HG03039 (cell line): ENCODE results near the gene FXYD7.
"Not testable (repeated sequence)": the region's sequence is repeated elsewhere in the genome, so short reads cannot be mapped to it uniquely, and the experiment has no call there.

ENCODE experiments used
- ATAC-seq: cut with Tn5 transposase; IDR thresholded peaks from one replicate; pipeline ENCODE4 v1.9.1; 2021; ENCODE audit warnings: mild to moderate bottlenecking, moderate library complexity; ENCODE audit not compliant: unreplicated experiment

FXYD7 gene

DNA sequence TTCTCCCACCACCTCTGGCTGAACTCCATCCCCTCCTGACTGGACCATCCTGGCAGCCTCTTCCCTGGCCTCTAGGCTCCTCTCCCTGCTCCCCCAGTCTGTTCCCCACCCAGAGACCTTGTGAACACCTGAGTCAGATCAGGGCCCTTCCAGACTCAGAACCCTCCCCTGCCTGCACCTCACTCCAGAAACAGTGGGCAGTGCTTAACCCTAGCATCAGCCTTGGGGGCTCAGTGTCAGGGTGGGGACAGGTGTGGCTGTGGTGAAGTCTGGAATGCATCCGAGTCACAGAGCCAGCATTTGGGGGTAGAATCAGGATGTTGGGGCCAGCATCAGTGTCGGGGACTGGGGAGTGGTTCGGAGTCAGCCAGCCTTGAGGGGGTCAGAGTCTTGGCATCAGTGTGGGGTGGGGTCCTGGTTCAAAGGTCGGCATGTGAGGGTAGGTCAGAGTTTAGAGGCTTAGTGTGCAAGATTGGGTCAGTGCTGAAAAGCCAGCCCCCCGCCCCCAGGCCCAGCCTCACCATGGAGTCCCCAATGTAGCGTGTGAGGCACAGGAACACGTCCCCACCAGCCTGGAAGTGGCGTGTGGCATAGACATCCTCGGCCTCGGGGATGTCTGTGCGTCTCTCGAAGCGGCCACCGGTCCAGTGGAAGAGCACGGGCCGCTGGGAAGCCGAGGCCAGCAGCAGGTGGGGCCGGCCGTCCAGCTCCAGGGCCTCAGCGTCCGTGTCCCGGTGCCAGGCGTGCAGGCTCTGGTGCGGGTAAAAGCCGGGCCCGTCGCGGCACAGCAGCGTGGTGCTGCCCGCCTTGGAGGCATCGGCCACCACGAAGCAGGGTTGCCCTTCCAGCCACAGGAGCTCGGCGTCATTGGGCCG lies 17.1 kb upstream of the FXYD7 start:
- no peak for ATAC-seq

DNA sequence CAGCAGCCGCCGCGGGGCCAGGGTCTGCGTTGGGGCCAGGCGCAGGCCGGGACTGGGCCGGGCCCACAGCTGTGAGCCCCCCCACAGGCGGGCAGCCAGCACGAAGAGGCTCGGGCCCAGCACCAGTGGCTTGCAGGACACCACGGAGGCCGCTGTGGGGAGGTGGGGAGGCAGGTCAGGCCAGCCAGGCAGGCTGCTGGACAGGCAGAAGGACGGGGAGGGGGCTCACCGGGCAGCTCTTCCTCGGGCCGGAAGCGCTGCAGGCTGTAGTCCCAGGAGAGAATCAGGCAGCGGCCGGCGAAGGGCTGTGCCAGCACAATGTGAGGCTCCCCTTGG lies 16.5 kb upstream of the FXYD7 start:
- ATAC-seq: no peak

DNA sequence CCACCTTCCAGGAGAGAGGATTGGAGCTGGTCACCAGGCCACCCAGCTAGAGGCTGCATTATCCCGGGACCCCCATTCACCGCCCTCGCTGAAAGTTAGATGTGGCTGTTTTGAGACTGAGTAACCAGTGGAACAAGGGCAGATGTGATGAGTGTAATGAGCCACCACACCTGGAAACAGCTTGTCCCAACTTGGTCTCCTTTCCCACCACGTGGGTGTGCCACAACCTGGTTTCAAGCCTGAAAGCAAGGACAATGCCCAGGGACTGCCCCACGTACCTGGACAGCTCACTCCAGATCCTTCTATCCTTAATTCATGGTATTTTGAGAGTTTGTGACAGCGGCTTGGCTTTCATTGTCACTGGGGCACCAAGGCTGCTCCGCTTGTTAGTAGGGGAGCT lies 15.2 kb upstream of the FXYD7 start:
- no peak for ATAC-seq

- ATAC-seq: no peak
Measured at GRCh38 chr19:35128398-35129057, 14.5 kb upstream of the FXYD7 start.

GRCh38 chr19:35129724-35130274 lies 13.3 kb upstream of the FXYD7 start:
- ATAC-seq: not testable (repeated sequence)

DNA sequence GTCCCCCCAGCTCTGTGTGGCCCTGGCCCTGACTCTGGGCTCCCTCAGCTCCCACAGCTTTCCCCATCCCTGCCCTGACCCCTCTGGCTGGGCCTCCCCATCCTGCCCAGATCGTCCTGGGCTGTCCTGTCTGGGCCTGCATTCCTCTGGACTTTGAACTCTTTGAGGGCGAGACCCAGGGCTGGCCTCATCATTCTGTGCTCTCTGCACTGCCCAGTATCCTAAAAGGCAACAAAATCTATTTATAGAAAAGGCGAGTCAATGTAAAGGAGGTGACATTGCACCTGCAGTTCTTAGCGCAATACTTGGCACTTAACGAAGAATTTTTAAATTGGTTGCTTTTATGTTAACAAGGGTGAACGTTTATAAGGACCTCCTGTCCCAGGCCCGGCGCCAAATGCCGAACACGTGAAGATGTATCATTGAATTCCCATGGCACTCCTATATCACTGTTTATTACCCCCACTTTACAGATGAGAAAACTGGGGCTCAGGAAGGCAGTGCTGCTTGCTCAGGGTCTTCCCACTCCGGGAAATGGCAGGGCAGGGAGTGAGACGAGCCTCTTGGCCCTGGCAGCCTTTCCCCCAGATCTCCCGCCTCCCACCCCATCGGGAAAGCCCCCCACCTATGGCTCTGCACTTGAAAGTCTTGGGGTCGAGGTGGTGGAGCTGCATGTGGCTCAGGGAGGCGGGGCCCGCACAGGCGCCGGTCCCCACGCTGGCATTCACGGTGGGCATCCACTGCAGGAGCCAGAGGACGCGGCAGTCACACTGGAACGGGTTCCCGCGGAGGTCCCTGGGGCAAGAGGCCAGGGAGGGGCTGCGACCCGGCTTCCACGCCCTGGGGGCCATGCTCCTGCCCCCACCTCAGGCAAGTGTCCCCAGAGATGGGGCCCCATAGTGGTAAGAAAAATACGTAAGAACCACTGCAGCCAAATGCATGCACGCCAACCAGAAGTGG lies 12.0 kb upstream of the FXYD7 start:
- ATAC-seq: no peak

DNA sequence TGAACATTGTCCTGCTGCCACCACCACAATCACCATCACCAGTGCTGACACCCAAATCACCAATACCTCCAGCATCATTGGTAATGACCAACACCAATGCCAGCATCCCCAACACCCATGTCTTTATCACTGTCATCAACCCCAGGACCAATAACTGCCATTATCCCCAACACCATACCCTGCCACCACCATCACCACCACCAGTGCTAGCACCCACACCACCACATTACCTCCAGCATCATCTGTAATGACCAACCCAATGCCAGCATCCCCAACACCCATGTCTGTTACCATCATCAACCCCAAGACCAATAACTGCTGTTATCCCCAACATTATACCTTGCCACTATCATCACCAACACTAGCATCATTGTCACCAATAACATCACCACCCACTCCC lies 10.8 kb upstream of the FXYD7 start:
- ATAC-seq: no peak

- no peak for ATAC-seq
Measured at GRCh38 chr19:35133826-35134225, 9.2 kb upstream of the FXYD7 start.

- no peak for ATAC-seq
Measured at GRCh38 chr19:35134601-35135242, 8.3 kb upstream of the FXYD7 start, which contains the start of gene LGI4. Gene LGI4, minus strand, starts transcription at chr19:35135059. Its CDS starts 379 bp downstream, at chr19:35134680.

DNA sequence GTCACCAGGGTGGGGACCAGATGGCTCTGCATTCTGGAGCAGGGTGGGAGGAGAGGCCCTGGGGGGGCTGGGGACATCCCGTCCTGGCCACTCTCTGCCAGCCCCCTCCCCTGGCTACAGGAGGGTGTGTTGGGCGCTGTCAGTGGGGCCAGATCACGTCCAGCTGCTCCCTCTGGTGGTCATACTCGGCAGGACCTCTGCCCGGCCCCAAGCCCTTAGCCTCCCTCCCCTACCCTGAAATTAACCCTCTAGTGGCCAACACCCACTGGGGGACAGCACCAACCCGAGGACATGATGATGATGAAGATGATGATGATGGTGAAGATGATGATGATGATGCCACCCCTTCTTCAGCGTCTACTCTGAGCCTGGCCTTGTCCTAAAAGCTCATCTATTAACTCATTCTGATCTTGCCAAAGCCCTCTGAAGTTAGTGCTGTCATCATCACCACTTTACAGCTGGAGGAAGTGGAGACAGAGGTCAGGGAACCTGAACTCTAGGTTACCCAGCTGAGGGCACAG lies 7.6 kb upstream of the FXYD7 start:
- ATAC-seq: no peak

DNA sequence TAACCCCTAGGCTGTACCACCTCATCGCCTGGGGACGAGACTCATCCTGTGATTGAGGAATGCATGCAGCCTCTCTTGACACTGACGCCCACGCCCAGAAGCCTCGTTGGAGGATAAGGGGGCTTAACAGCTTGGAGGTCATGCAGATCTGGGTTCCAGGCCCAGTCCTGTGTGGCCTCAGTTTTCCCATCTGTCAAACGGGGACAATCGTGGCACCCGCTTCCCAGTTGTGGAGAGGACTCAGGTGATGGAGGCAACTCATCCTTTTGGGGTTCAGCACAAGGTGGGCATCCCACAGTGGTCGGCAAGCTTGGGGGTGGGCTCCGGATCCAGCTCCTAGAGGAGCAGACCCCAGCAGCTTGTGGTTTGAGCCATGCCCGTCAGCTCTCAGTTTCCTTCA lies 6.8 kb upstream of the FXYD7 start:
- ATAC-seq: no peak

- no peak for ATAC-seq
Measured at GRCh38 chr19:35136977-35137702, 5.9 kb upstream of the FXYD7 start.

DNA sequence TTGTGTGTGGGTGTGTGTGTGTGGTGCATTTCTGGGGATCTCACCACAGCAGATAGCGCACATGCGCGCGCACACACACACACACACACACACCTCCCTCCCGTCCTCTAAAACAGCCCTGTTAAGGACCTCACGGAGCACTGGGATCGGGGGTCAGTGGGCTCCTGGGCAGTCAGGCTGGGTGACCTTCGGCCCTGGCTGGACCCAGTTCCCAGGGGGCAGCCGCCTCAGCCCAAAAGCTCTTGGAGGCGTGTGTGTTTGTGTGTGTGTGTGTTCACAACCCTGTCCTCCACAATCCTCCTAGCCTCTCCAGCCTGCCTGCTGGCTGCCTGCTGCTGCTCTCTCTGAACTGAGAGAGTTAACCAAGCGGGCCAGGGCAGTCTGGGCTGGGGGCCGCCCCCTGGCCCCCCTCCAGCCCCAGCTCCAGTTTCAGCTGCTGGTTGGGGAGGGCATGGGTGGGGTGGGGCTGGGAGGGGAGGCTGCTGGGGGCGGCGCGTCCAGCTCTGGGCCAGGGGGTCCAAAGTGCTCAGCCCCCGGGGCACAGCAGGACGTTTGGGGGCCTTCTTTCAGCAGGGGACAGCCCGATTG lies 4.7 kb upstream of the FXYD7 start, which contains the start of gene FXYD1:
Gene FXYD1 (plus strand): TSS at position 520 of the 588 bp plus-strand sequence. CDS start 1,256 bp downstream, outside the sequence.
- no peak for ATAC-seq

- no peak for ATAC-seq
Measured at GRCh38 chr19:35140207-35140961, 2.7 kb upstream of the FXYD7 start.

DNA sequence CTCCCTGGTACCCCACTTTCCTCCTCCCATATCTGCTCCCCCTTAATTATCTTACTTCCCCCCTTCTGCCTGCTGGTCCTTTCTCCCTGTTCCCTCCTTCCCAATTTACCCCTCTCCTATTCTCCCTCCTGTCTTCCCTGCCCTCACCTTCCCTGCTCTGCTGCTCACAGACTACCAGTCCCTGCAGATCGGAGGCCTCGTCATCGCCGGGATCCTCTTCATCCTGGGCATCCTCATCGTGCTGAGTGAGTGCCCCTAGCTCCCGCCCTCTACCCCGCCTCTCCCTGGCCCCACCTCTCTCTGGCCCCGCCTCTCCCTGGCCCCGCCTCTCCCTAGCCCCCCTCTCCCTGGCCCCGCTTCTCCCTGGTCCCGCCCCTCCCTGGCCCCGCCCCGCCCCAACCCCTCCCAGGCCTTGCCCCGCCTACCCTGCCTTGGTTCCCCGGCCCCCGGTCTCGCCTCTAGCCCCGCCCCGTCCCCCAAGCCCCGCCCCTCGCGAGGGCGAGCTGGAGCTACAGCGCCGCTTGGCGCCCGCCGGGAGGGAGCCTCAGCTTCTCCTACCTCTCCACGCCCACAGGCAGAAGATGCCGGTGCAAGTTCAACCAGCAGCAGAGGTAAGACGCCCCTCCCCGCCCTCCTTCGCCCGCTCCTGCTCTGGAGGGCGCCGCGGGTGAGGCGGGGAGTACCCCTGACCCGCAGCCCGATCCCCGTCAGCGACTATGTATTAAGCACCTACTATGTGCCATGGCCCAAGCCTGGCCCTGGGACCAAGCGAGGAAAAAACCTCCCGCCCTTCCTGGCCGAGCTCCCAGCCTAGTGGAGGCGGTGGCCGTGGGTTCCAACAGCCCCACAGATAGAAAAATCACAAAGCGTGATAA lies 1.9 kb upstream of the FXYD7 start:
- ATAC-seq: peak; percentile 60

DNA sequence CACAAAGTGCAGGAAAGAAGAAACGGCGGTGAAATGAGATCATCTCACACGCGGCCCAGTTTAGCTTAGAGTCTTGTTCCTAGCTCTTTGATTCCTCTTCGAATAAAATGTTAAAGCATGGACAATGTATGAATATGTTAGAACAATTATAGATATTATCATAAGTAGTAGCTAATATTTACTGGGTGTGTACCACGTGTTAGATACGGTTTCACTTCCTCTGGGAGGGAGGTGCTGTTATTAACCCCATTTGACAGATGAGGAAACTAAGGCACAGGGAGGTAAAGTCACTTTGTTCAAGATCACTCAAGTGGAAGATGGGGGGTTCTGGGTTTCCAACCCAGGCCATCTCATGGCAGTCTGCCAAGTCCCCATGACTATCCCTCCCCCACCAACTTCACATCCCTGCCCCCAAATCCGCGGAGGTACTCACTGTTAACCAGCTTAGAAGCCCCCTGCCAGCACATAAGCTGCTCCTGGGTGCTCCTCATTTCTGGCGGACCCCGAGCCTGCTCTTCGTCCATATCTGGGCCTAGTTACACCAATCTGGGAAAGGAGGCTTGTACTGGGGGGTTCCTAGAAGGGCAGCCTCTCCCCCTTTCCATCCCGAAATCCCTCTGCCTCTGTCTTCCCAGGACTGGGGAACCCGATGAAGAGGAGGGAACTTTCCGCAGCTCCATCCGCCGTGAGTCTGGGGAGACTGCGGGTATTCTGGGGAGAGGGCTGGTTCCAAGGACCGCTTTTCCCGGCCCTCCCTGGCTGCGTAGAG lies 1.0 kb upstream of the FXYD7 start:
- ATAC-seq: no peak
